ENCODE results near the gene ULBP1.
"Not testable (repeated sequence)": the region's sequence is repeated elsewhere in the genome, so short reads cannot be mapped to it uniquely, and the experiment has no call there.

The ULBP1 gene

DNA sequence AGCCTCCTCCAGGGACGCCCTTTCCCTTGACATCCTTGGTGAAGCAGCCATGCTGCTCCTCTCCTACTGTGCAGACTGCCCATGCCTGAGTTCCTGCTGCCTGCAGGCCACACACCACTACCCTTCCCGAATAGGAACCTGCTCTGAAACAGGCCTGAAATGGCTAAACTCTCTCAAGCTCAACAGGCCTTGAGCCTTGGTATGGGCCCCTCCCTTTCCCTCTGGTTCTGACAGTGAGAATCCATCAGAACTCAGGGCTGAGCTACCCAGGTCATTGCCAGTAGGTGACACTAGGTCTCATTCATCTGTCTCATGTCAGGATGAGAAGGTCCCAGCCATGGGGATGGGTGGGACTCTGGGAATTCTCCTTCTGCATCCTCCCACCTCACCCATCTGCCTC, 35.9 kb downstream of the ULBP1 start:
- TF ChIP-seq, protein P1, sequence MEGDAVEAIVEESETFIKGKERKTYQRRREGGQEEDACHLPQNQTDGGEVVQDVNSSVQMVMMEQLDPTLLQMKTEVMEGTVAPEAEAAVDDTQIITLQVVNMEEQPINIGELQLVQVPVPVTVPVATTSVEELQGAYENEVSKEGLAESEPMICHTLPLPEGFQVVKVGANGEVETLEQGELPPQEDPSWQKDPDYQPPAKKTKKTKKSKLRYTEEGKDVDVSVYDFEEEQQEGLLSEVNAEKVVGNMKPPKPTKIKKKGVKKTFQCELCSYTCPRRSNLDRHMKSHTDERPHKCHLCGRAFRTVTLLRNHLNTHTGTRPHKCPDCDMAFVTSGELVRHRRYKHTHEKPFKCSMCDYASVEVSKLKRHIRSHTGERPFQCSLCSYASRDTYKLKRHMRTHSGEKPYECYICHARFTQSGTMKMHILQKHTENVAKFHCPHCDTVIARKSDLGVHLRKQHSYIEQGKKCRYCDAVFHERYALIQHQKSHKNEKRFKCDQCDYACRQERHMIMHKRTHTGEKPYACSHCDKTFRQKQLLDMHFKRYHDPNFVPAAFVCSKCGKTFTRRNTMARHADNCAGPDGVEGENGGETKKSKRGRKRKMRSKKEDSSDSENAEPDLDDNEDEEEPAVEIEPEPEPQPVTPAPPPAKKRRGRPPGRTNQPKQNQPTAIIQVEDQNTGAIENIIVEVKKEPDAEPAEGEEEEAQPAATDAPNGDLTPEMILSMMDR (IDR thresholded peaks at IDR 0.05; ENCODE audit: low read depth, low read length, missing control alignments): no peak

DNA sequence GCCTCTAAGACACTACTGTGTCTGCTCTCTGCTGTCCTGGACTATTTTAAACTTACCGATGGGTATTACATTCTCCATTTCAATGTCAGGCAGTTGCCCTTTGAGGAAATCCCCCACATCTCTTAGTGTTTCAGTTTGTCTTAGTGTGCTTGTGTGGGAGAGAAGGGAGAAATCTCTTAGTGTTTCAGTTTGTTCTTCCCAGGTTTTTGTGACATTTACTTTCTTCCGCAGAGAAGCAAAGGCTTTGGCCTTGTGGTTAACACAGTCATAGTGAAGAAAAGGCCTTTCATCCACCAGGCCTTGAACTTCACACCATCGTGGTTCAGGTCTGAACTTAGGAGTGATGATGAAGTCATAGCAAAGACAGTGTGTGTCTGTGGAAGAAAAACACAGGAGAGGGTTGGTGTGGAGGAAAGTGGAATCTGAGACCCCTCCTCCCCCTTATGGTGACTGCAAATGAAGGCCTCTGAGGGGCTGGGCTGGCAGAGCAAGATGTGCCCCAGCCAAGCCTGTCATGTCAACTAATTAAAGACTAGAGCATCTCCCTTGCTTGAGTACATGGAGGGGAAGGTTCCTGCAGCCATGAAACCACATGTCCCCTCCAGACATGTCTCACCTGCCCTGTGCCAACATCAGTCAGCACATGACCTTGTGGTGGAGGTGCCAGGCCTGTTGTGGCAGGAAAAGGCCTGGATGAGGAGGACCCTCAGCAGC, 37.7 kb downstream of the ULBP1 start:
- no peak overlapping the region for H3K4me3 ChIP-seq (ENCODE audit: low read depth, low read length)
- in situ Hi-C loops (cut with HindIII; ENCODE audit: low sequenced_read_pairs): no loop called here
- TF ChIP-seq, protein P1 (IDR thresholded peaks at IDR 0.05; ENCODE audit: low read depth, low read length, missing control alignments): no peak
- no peak for DNase-seq (ENCODE audit: low read depth)

More for the DNA sequence above, 35.9 kb downstream of the ULBP1 start:
- in situ Hi-C loops (cut with HindIII; ENCODE audit: low sequenced_read_pairs): no loop called here
- no peak for DNase-seq (ENCODE audit: low read depth)
- H3K4me3 ChIP-seq (ENCODE audit: low read depth, low read length): no peak overlapping the region

DNA sequence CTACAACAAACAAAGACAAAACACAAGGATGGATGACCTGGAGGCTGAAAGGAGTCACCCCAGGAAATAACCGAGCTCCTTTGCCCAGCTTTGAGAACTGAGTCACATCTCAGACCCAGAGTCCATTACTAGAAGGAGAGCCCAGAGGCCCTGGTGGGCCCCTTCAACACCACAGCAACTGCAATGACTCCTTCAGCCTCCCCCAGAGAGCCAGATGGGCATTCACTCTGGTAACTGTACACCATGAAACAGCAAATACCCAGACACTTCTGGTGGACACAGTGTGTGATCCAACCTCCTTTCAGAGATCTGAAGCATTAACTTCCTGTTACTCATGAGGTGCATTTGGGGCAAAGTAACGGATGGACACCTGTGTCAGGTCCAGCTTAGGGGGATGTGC, 39.0 kb downstream of the ULBP1 start:
- in situ Hi-C loops (cut with HindIII; ENCODE audit: low sequenced_read_pairs): no loop called here
- no peak for DNase-seq (ENCODE audit: low read depth)
- TF ChIP-seq, protein P1 (IDR thresholded peaks at IDR 0.05; ENCODE audit: low read depth, low read length, missing control alignments): no peak
- H3K4me3 ChIP-seq (ENCODE audit: low read depth, low read length): no peak overlapping the region

DNA sequence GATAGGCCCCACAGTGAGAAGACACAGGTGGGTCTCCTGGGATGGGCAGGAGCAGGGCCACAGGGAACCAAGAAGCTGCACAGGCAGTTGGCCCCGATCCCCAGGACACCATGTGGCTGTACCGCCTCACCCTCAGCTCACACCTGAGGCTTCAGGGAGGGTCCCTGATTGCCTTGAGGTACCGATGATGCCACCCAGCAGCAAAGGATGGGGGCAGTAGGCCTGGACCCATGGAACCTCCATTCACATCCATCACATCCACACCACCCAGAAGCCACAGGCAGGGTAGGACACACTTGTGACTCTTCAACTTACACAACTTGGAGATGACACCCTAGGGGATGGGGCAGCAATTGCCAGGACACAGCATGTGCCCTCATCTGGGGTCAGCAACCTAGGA, 39.9 kb downstream of the ULBP1 start:
- in situ Hi-C loops (cut with HindIII; ENCODE audit: low sequenced_read_pairs); H3K4me3 ChIP-seq (ENCODE audit: low read depth, low read length); DNase-seq (ENCODE audit: low read depth): not testable (repeated sequence)

DNA sequence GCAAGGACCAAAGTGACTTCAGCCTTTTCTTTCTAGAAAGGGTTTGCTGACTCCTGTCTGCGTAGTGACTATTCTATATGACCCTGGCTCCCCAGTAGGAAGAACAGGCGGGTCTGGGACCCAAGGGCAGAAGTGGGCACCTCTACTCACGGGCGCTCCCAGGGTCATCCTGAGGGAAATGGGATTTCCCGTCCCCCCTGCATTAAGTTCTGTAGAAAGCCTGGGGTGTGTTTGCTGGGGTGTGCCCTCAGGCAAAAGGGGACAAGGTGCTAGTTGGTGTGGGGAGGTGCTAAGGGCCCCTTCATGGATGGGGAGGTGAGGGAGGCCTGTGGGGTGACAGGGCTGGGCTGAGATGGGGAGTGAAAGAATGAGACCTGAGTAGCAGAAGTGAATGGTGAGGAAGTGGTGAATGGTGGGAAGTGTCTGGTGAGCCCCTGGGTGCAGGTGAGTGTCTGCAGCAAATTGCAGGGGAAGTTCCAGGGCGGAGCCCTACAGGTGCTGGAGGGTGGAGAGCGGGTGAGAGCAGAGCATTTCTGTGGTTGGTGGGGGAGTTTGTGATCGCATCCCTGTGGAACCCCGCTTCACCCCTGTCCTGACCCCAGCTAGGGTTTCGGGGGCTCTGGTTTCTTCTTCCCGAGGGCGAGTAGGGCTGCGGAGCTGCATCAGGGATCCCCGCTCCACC, 40.5 kb downstream of the ULBP1 start:
- DNase-seq (ENCODE audit: low read depth): no peak
- H3K4me3 ChIP-seq (ENCODE audit: low read depth, low read length): peak overlapping the region; percentile 57
- TF ChIP-seq, protein P1 (IDR thresholded peaks at IDR 0.05; ENCODE audit: low read depth, low read length, missing control alignments): no peak
- in situ Hi-C loops (cut with HindIII; ENCODE audit: low sequenced_read_pairs): no loop called here

DNA sequence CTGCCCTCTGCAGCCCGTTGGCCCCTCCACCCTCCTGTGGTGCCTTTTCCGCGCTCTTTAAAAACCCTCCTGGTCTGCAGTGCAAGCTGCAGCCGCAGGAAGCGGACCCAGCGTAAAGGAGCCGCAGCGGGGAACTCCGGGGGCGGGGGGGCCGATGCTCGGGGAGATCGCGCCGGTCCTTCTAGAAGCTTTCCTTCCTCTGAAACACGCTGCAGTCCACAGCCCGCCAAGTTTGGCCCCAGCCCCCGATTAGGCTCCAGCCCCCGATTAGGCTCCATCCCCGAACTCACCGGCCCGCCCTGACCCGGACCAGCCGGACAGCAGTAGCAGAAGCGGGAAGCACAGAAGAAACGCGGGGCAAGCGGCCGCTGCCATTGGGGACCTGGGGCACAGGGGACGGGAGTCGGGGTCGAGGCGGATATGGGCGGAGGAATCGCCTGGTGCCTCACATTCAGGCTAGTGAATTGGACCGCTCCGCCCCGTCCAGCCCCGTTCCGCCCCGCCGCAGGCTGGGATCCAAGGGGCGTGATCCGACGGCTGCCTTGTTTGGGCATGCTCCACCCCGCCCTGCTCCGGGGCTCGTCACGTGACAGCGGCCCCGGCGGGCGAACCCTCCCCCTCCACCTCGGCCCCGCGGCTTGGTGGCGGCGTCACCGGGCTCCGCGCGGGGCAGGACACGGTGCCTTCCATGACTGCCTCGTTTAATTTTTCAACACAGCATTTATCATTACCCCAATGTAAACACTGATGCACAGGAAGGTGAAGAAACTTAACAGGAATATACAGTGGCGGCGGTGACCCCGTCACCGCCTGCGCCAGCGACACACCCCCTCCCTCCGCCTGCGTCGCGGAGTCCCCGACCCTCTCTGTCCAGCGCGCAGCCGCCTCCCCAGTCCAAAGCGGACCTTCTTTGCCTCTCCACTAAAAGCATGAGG, 41.3 kb downstream of the ULBP1 start:
- peak; percentile 64 for DNase-seq (ENCODE audit: low read depth)
- in situ Hi-C loops (cut with HindIII; ENCODE audit: low sequenced_read_pairs): no loop called here
- H3K4me3 ChIP-seq (ENCODE audit: low read depth, low read length): peak overlapping the region; percentile 57
- TF ChIP-seq, protein P1 (IDR thresholded peaks at IDR 0.05; ENCODE audit: low read depth, low read length, missing control alignments): no peak
